IPS DF 6.9 (cell line): ENCODE results near the gene SUFU.

Source experiments
- DNase-seq: peaks from one replicate; pipeline ENCODE4 v3.0.0-alpha.2; 2013; ENCODE audit warnings: low read depth, low spot score
- H3K27ac ChIP-seq: one replicate; pipeline ENCODE4 v1.5.1; 2013; ENCODE audit warnings: low read length, control low read depth
- H3K27me3 ChIP-seq: 2 replicates; pipeline ENCODE4 v1.6.1; 2013; ENCODE audit warnings: mild to moderate bottlenecking, low read length; ENCODE audit not compliant: control insufficient read depth, insufficient read depth
- H3K36me3 ChIP-seq: 2 replicates; pipeline ENCODE4 v1.6.1; 2013; ENCODE audit warnings: low read length; ENCODE audit not compliant: control insufficient read depth, insufficient read depth
- H3K4me1 ChIP-seq: 2 replicates; pipeline ENCODE4 v1.6.1; 2013; ENCODE audit warnings: low read length; ENCODE audit not compliant: control insufficient read depth, insufficient read depth
- H3K4me3 ChIP-seq: 2 replicates; pipeline ENCODE4 v1.5.1; 2013; ENCODE audit warnings: mild to moderate bottlenecking, low read length
- H3K9me3 ChIP-seq: 2 replicates; pipeline ENCODE4 v1.6.1; 2013; ENCODE audit warnings: low read length, inconsistent platforms; ENCODE audit not compliant: control insufficient read depth, insufficient read depth
- WGBS: extraction: QIAGEN DNeasy Blood & Tissue Kit; methylation state at CpG from one replicate; pipeline ENCODE4 v1.1.7; 2013; ENCODE audit warnings: mixed read lengths, missing lambda C conversion rate; ENCODE audit not compliant: insufficient read length, insufficient coverage; 5-methylcytosine and 5-hydroxymethylcytosine counted together

Gene SUFU

GRCh38 chr10:102595293-102595692, 91.5 kb downstream of the SUFU start:
- Histone ChIP-seq H3K27me3 (no peaks in the 10 kb centered on the region), H3K9me3 (no peaks in the 10 kb centered on the region), H3K27ac (no peak overlapping the region), H3K36me3 (no peaks in the 10 kb centered on the region), H3K4me1 (0 out of 2 replicates have a peak, but pooled peaks cover 2% of the 10 kb centered on the region), H3K4me3 (no peak overlapping the region)
- WGBS = no CpG with 5 or more reads among the region's 2 CpGs
- DNase-seq = no peak

DNA sequence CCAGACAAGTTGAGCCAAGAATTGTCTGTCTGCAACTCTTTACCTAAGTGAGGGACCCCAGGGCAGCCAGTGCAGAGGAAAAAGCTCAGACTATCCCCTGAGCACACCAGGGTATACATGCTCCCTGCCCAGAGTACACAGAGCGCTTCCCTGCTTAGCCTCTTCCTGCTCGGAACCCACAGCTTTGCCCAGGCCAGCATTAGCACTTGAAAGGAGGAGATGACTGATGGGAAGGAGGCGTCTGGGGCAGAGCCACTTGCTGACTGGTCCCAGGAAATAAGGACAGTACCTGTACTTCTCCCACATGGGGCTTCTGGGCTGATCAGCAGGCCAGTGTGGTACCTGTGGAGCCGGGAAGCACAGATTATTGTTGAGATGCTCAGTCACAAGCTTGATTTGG, 92.1 kb downstream of the SUFU start:
- H3K4me1 ChIP-seq = 0 out of 2 replicates have a peak, but pooled peaks cover 2% of the 10 kb centered on the region
- no peak overlapping the region for H3K4me3 ChIP-seq
- DNase-seq = no peak
- H3K9me3 ChIP-seq = no peaks in the 10 kb centered on the region
- H3K27ac ChIP-seq = no peak overlapping the region
- no CpG with 5 or more reads among the region's 4 CpGs for WGBS
- no peaks in the 10 kb centered on the region for H3K36me3 ChIP-seq
- no peaks in the 10 kb centered on the region for H3K27me3 ChIP-seq

- 0 out of 2 replicates have a peak, but pooled peaks cover 2% of the 10 kb centered on the region for H3K4me1 ChIP-seq
- no peak overlapping the region for H3K4me3 ChIP-seq
- no peaks in the 10 kb centered on the region for H3K9me3 ChIP-seq
- H3K27me3 ChIP-seq = no peaks in the 10 kb centered on the region
- no peak overlapping the region for H3K27ac ChIP-seq
- WGBS = no CpG with 5 or more reads among the region's 3 CpGs
- peak; percentile 66 for DNase-seq
- no peaks in the 10 kb centered on the region for H3K36me3 ChIP-seq
These were observed 92.8 kb downstream of the SUFU start for GRCh38 chr10:102596506-102596971.

DNA sequence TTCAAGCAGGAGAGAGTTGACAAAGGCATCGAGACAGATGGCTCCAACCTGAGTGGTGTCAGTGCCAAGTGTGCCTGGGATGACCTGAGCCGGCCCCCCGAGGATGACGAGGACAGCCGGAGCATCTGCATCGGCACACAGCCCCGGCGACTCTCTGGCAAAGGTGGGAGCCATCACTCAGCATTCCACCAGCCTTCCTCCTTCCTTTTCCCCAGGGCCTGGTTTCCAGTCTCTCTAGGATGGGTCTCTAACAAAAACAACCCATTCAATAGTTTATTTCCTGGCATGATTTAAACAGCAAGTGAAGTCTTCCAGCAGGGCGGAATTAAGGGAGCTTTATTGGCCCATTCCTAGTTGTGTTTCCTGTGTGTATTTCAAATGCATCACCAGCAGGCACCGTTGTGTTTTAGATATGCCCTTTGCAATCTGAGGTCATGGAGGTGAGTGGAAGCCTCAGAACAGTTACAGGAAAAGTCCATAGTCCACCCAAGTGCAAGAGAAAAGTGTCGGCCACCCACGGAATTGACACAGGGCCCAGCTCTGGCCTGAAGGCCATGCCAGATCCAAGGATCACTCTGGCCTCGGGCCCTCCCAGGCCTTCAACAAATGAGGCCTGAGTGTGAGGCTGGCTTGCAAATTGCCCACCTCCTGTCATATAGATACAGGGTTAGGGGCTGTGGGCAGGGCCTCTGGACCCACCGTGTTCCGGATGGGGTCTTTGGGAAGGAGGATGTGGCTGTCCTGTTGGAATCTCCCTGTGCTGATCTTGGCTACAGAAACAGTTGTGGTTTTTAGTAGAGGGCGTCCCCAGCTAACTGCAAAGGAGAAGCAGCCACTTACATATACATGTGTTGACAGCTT, 93.6 kb downstream of the SUFU start:
- Histone ChIP-seq H3K27me3 (no peaks in the 10 kb centered on the region), H3K27ac (no peak overlapping the region), H3K9me3 (no peaks in the 10 kb centered on the region), H3K4me1 (0 out of 2 replicates have a peak, but pooled peaks cover 2% of the 10 kb centered on the region), H3K36me3 (no peaks in the 10 kb centered on the region), H3K4me3 (no peak overlapping the region)
- WGBS = no CpG with 5 or more reads among the region's 16 CpGs
- DNase-seq = no peak

DNA sequence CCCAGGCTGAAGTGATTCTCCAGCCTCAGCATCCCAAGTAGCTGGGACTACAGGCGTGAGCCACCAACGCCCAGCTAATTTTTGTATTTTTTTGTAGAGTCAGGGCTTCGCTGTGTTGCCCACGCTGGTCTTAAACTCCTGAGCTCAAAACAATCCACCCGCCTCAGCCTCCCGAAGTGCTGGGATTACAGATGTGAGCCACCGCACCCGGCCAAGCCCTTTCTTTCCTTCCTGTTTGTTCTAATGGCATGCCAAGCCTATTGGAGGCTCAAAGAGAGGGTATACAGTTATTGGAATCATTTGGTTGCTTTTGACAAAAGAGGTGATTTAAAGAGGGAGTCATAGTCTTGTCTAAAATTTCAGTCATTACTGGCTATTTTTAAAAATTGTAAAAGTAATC, 94.5 kb downstream of the SUFU start:
- no peak for DNase-seq
- no peaks in the 10 kb centered on the region for H3K36me3 ChIP-seq
- no peaks in the 10 kb centered on the region for H3K9me3 ChIP-seq
- H3K4me1 ChIP-seq = 0 out of 2 replicates have a peak, but pooled peaks cover 2% of the 10 kb centered on the region
- H3K27me3 ChIP-seq = no peaks in the 10 kb centered on the region
- H3K4me3 ChIP-seq = no peak overlapping the region
- no peak overlapping the region for H3K27ac ChIP-seq
- no CpG with 5 or more reads among the region's 8 CpGs for WGBS

- Histone ChIP-seq H3K36me3 (no peaks in the 10 kb centered on the region), H3K27ac (no peak overlapping the region), H3K9me3 (no peaks in the 10 kb centered on the region), H3K27me3 (no peaks in the 10 kb centered on the region), H3K4me3 (no peak overlapping the region), H3K4me1 (0 out of 2 replicates have a peak, but pooled peaks cover 2% of the 10 kb centered on the region)
- no peak for DNase-seq
- no CpG with 5 or more reads among the region's 7 CpGs for WGBS
These were observed 96.0 kb downstream of the SUFU start for GRCh38 chr10:102599565-102600327.

DNA sequence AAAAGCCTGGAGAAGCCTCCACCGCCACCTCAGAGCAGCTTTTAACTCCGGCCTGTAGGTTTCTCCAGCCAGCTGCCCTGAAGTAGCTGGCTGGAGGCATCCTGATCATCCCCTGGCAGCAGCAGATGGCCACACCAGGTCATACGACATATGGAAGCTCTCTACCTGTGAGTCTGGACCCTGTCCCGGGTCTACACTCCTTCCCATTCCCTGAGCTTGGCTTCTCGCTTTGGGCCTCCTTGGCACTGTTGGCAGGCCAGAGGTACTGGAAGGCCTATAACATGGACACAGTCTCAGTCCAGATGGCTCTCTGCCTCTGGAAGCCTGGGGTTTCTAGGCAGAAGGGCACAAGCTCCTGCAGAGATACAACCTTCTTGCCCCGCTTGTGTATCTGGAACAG, 97.0 kb downstream of the SUFU start:
- Histone ChIP-seq H3K4me1 (0 out of 2 replicates have a peak, but pooled peaks cover 2% of the 10 kb centered on the region), H3K27ac (no peak overlapping the region), H3K27me3 (no peaks in the 10 kb centered on the region), H3K4me3 (no peak overlapping the region), H3K9me3 (no peaks in the 10 kb centered on the region), H3K36me3 (no peaks in the 10 kb centered on the region)
- no peak for DNase-seq
- WGBS = no CpG with 5 or more reads among the region's 6 CpGs

DNA sequence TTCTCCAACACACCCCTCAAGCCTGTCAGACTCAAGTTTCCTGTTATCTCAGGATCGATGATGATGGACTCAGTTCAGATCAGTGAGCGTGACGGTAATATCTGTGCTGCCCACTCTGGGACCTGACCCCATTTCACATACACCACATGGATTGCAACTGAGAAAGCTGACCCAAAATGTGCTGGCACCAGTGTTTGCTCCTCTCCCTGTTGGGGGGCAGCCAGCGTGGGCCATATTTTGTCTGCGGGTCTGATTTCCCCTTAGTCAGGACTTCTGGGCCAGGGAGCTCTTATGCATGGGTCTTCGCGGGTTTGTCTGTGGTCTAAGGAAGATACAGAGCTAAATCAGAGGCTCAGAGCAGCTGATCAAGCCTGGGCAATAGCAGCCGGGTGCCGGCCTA, 97.9 kb downstream of the SUFU start:
- Histone ChIP-seq H3K27ac (no peak overlapping the region), H3K36me3 (no peaks in the 10 kb centered on the region), H3K4me1 (no peaks in the 10 kb centered on the region), H3K9me3 (no peaks in the 10 kb centered on the region), H3K27me3 (no peaks in the 10 kb centered on the region), H3K4me3 (no peak overlapping the region)
- no peak for DNase-seq
- no CpG with 5 or more reads among the region's 9 CpGs for WGBS

DNA sequence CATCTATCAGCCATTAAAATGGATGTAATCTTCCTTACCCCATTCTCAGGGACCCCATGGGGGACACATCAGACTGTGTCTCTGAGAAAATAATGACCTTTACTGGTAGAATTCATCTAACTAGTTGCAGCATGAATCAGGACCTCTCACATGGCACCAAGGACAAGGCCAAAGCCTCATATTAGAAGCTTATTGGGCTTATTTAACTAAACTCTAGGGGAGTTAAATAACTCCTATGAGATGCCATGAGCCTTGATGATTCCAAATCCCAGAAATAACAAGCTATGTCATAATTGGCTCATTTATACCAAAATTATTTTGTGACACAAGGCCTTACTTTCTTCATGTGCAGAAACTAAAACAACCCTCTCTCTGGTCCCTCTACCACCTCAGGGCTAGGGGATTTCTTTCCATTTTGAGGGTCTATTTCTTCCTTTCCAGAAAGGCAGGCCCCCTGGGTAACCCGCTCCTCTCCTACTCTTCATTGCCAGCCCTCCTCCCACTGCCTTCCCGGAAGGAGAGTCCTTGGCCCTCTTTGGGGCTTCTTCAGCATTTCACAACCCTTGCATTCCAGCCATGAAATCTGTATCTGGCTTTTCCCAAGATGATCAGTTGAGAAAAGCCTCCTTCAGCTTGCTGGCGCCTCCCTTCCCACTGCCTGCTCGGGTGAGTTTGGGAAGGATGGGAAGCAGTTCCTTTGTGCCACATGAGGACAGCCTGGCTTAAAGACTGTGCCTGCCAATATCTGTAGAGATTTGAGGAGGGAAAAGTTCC, 98.7 kb downstream of the SUFU start:
- Histone ChIP-seq H3K4me1 (no peaks in the 10 kb centered on the region), H3K27ac (no peak overlapping the region)
- WGBS = no CpG with 5 or more reads among the region's 4 CpGs

GRCh38 chr10:102603946-102604345, 100.2 kb downstream of the SUFU start:
- no CpG with 5 or more reads among the region's 7 CpGs for WGBS
- no peak for DNase-seq
- H3K4me3 ChIP-seq = no peak overlapping the region

More for the DNA sequence above, 98.7 kb downstream of the SUFU start:
- no peak for DNase-seq
- Histone ChIP-seq H3K4me3 (no peak overlapping the region), H3K9me3 (no peaks in the 10 kb centered on the region), H3K36me3 (no peaks in the 10 kb centered on the region), H3K27me3 (no peaks in the 10 kb centered on the region)

More at GRCh38 chr10:102603946-102604345, 100.2 kb downstream of the SUFU start:
- Histone ChIP-seq H3K9me3 (no peaks in the 10 kb centered on the region), H3K36me3 (no peaks in the 10 kb centered on the region), H3K27ac (no peak overlapping the region), H3K4me1 (no peaks in the 10 kb centered on the region), H3K27me3 (no peaks in the 10 kb centered on the region)
